ENCODE measurements around the gene IP6K1.
"Not testable (repeated sequence)": the region's sequence is repeated elsewhere in the genome, so short reads cannot be mapped to it uniquely, and the experiment has no call there.

DNA sequence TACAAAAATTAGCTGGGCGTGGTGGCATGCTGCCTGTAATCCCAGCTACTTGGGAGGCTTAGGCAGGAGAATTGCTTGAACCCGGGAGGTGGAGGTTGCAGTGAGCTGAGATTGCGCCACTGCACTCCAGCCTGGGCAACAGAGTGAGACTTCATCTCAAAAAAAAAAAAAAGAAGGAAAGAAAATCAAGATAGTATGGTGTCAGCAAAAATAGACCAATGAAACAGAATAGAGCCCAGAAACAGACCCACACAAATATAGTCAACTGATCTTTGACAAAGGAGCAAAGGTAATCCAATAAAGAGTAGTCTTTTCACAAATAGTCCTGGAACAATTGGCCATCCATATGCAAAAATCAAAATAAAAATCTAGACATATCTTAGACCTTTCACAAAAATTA lies 36.8 kb upstream of the IP6K1 start:
- TF ChIP-seq, protein P1, sequence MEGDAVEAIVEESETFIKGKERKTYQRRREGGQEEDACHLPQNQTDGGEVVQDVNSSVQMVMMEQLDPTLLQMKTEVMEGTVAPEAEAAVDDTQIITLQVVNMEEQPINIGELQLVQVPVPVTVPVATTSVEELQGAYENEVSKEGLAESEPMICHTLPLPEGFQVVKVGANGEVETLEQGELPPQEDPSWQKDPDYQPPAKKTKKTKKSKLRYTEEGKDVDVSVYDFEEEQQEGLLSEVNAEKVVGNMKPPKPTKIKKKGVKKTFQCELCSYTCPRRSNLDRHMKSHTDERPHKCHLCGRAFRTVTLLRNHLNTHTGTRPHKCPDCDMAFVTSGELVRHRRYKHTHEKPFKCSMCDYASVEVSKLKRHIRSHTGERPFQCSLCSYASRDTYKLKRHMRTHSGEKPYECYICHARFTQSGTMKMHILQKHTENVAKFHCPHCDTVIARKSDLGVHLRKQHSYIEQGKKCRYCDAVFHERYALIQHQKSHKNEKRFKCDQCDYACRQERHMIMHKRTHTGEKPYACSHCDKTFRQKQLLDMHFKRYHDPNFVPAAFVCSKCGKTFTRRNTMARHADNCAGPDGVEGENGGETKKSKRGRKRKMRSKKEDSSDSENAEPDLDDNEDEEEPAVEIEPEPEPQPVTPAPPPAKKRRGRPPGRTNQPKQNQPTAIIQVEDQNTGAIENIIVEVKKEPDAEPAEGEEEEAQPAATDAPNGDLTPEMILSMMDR (IDR thresholded peaks at IDR 0.05), result not testable (repeated sequence)
- not testable (repeated sequence) for TF ChIP-seq POLR2A (IDR thresholded peaks at IDR 0.05)

Data from sigmoid colon (tissue), 3 donors.